SK-N-SH (cell line): Measurements from ENCODE around the gene PMF1. TPM values are rescaled to one million over a fixed set of nuclear protein-coding genes. Genes with fewer than 3 reads are reported as not detected.

Experiments
- polyA plus RNA-seq, 3 experiments: library from polyadenylated mRNA; depleted of rRNA; stranded (reverse); fragments of >200 nt; gene quantifications; 2 replicates each; pipeline ENCODE4 v1.2.3, GENCODE V29; 2012
- small RNA-seq, 7 experiments: library from RNA; depleted of rRNA; stranded (forward); fragments of <200 nt; gene quantifications; one replicate each; pipeline ENCODE3, GENCODE V24; 2012

PMF1 gene
- polyA plus RNA-seq, 1 of the 3 experiments (the other 2 are of a cell fraction) = 89.5 TPM

Small RNA genes lying within 50 kb of the gene (small RNA-seq; reads per million reads assigned to genes)
- 0 reads per million in 7 experiments for gene RF00568

Other genes with a start within 250 kb of the PMF1 start
- gene ARHGEF2, start 234.5 kb upstream of the PMF1 start, polyA plus RNA-seq (2012; rRNA removed) = 32.4 and 50.8 TPM in 2 replicates
- gene SSR2, start 192.1 kb upstream of the PMF1 start, polyA plus RNA-seq (2012; rRNA removed) = 1,136 and 1,763 TPM in 2 replicates
- gene UBQLN4, start 159.2 kb upstream of the PMF1 start, polyA plus RNA-seq (2012; rRNA removed) = 37.0 and 45.6 TPM in 2 replicates
- 184 and 230 TPM in 2 replicates for gene LAMTOR2, start 158.2 kb upstream of the PMF1 start, polyA plus RNA-seq (2012; rRNA removed)
- gene RAB25, start 151.8 kb upstream of the PMF1 start, polyA plus RNA-seq (2012; rRNA removed) = not detected in 2 replicates
- gene MEX3A, start 130.5 kb upstream of the PMF1 start, polyA plus RNA-seq (2012; rRNA removed) = 15.1 and 16.2 TPM in 2 replicates
- 726 and 983 TPM in 2 replicates for gene LMNA, start 98.3 kb upstream of the PMF1 start, polyA plus RNA-seq (2012; rRNA removed)
- 1.3 and 2.3 TPM in 2 replicates for gene SEMA4A, start 59.4 kb upstream of the PMF1 start, polyA plus RNA-seq (2012; rRNA removed)
- 28.5 and 40.2 TPM in 2 replicates for gene SLC25A44, start 18.9 kb upstream of the PMF1 start, polyA plus RNA-seq (2012; rRNA removed)
- 0.96 and 1.1 TPM in 2 replicates for gene BGLAP, start 29.2 kb downstream of the PMF1 start, polyA plus RNA-seq (2012; rRNA removed)
- 2.4 and 3.5 TPM in 2 replicates for gene PAQR6, start 35.0 kb downstream of the PMF1 start, polyA plus RNA-seq (2012; rRNA removed)
- 21.3 and 28.2 TPM in 2 replicates for gene SMG5, start 69.8 kb downstream of the PMF1 start, polyA plus RNA-seq (2012; rRNA removed)
- 4.2 and 4.5 TPM in 2 replicates for gene TMEM79, start 71.3 kb downstream of the PMF1 start, polyA plus RNA-seq (2012; rRNA removed)
- gene GLMP, start 82.7 kb downstream of the PMF1 start, polyA plus RNA-seq (2012; rRNA removed) = 40.5 and 41.7 TPM in 2 replicates
- not detected in 2 replicates for gene VHLL, start 86.3 kb downstream of the PMF1 start, polyA plus RNA-seq (2012; rRNA removed)
- 295 and 359 TPM in 2 replicates for gene CCT3, start 125.3 kb downstream of the PMF1 start, polyA plus RNA-seq (2012; rRNA removed)
- 1.5 TPM in 2 replicates for gene TSACC, start 125.5 kb downstream of the PMF1 start, polyA plus RNA-seq (2012; rRNA removed)
- 0.18 TPM in 1 of 2 replicates, not detected in the other for gene RHBG, start 156.2 kb downstream of the PMF1 start, polyA plus RNA-seq (2012; rRNA removed)